ENCODE data around the gene RIMOC1. TPM values are rescaled to one million over a fixed set of nuclear protein-coding genes. Genes with fewer than 3 reads are reported as not detected.

Gene RIMOC1
- total and polyA plus RNA-seq, 8 donors, result 22.4 to 35.5 (median 26.9) TPM

DNA sequence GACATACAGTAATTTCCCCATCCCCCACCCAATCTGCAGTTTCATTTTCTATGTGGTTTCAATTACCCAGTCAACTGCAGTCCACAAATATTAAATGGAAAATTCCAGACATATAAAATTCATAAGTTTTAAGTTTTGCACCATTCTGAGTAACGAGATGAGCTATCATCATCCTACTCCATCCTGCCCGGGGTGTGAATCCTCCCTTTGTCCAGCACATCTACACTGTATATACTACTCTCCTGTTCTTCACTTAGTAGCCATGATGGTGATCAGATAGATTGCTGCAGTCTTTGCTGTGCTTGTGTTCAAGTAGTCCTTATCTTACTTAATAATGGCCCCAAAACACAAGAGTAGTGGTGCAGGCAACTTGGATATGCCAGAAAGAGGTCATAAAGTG, 45.3 kb upstream of the RIMOC1 start:
- H3K36me3 ChIP-seq, result peaks cover 0 to 26% of the 10 kb centered on the region in 2 donors
- intact Hi-C loops (cut with DNase I), result no loop called here
- no peak overlapping the region for H3K4me3 ChIP-seq
- no peak for ATAC-seq
- H3K27me3 ChIP-seq, result no peaks in the 10 kb centered on the region
- no peaks in the 10 kb centered on the region for H3K4me1 ChIP-seq
- H3K27ac ChIP-seq, result no peak overlapping the region
- no peaks in the 10 kb centered on the region for H3K9me3 ChIP-seq
- TF ChIP-seq CTCF (IDR thresholded peaks at IDR 0.05), result no peak
- DNase-seq, result no peak

GRCh38 chr5:41863871-41864486, 40.2 kb upstream of the RIMOC1 start:
- Histone ChIP-seq H3K36me3 (peaks cover 0 to 12% of the 10 kb centered on the region in 2 donors), H3K4me1 (peaks cover 0 to 3% of the 10 kb centered on the region in 2 donors), H3K27ac (no peak overlapping the region), H3K27me3 (no peaks in the 10 kb centered on the region), H3K4me3 (no peak overlapping the region), H3K9me3 (no peaks in the 10 kb centered on the region)
- TF ChIP-seq CTCF (IDR thresholded peaks at IDR 0.05), result no peak
- DNase-seq, result no peak
- ATAC-seq, result no peak
- intact Hi-C loops (cut with DNase I), result no loop called here

DNA sequence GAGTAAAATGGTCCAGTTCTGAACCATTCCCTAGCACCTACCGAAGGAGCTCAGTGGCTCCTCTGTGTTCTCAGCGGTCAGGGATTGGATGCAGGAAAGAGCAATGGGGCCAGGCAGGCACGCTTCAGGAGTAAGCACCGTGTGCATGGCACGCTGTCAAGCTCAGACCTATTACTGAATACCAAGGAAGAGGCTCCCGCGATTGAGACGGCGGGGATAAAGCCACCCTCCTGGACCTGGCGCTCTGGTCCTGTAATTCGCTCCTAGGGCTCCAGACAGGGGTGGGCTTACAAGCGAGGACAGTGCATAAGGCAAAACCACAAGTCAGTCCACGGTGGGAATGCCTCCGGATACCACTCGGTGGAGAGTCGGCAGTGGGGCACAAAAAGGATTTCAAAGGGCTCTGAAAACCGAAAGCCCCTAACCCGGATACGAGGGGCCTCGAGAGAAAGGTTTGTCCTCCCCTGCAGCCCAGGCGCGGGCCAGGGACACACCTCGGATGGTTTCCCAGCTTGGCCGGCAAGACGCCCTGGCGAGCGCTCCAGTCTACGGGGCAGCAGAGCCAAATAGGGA, 34.9 kb upstream of the RIMOC1 start:
- H3K27me3 ChIP-seq, result peaks cover 0 to 7% of the 10 kb centered on the region in 2 donors
- H3K27ac ChIP-seq, result peak overlapping the region; percentile 77 to 86
- no peak for TF ChIP-seq CTCF (IDR thresholded peaks at IDR 0.05)
- H3K36me3 ChIP-seq, result no peaks in the 10 kb centered on the region
- DNase-seq (peak in 3 of 4 donors; percentile 23 to 87 (median 31)), ATAC-seq (peak; percentile 13)
- peak overlapping the region; percentile 70 to 81 for H3K4me3 ChIP-seq
- intact Hi-C loops (cut with DNase I), result no loop called here
- H3K4me1 ChIP-seq, result peaks cover 0 to 18% of the 10 kb centered on the region in 2 donors
- H3K9me3 ChIP-seq, result no peaks in the 10 kb centered on the region

GRCh38 chr5:41869724-41870626, 34.2 kb upstream of the RIMOC1 start, which contains the start of gene OXCT1:
TSS of gene OXCT1 (minus strand) at chr5:41870425. CDS start at chr5:41870358, 67 bp downstream.
- no peak for TF ChIP-seq CTCF (IDR thresholded peaks at IDR 0.05)
- ATAC-seq (peak; percentile 94), DNase-seq (peak; percentile 78 to 97 (median 86))
- H3K9me3 ChIP-seq, result no peaks in the 10 kb centered on the region
- H3K4me3 ChIP-seq, result peak within 1 kb of the TSS; percentile 70 to 81
- H3K4me1 ChIP-seq, result peaks cover 0 to 18% of the 10 kb centered on the region in 2 donors
- H3K36me3 ChIP-seq, result no peaks in the 10 kb centered on the region
- peak within 1 kb of the TSS; percentile 77 to 86 for H3K27ac ChIP-seq
- H3K27me3 ChIP-seq, result peaks cover 0 to 7% of the 10 kb centered on the region in 2 donors
- intact Hi-C loops (cut with DNase I), result no loop called here
